Left kidney (tissue), 8 donors: ENCODE measurements around the gene CHI3L1. TPM values are rescaled to one million over a fixed set of nuclear protein-coding genes. Genes with fewer than 3 reads are reported as not detected.
"Not testable (repeated sequence)": the region's sequence is repeated elsewhere in the genome, so short reads cannot be mapped to it uniquely, and the experiment has no call there.

ENCODE experiments used
- DNase-seq: peaks from one replicate; pipeline ENCODE4 v3.0.0-alpha.2; 2013
- long read RNA-seq, 8 donors: transcript quantifications; one replicate each; lab custom pipeline, GENCODE V29; 2026
- polyA plus RNA-seq: library from polyadenylated mRNA; unstranded; fragments of 120-200 nt; gene quantifications from one replicate; pipeline ENCODE4 v1.2.1, GENCODE V29; 2013; ENCODE audit not compliant: insufficient read length

The CHI3L1 gene
- polyA plus RNA-seq = 7.4 TPM
- long read RNA-seq, donor 1, transcript CHI3L1-201 (10 exons, 1,792 nt) = major isoform, 5 of 5 reads
- long read RNA-seq, donor 1, partial matches to known transcripts = 0 of 5 reads
- long read RNA-seq, donor 1, other reads (novel, unspliced or antisense) = 0 of 5 reads
- long read RNA-seq, donor 2 = 0 reads
- long read RNA-seq, donor 3, partial matches to known transcripts = 0 of 3 reads
- long read RNA-seq, donor 3, other reads (novel, unspliced or antisense) = 0 of 3 reads
- long read RNA-seq, donor 4 = 0 reads
- long read RNA-seq, donor 5, partial matches to known transcripts = 0 of 3 reads
- long read RNA-seq, donor 5, other reads (novel, unspliced or antisense) = 0 of 3 reads
- long read RNA-seq, donor 6 = 0 reads
- long read RNA-seq, donor 7, partial matches to known transcripts = 0 of 3 reads
- long read RNA-seq, donor 7, other reads (novel, unspliced or antisense) = 0 of 3 reads
- long read RNA-seq, donor 8 = 0 reads

- DNase-seq = no peak
Observed at GRCh38 chr1:203186446-203187303, at the start of gene CHI3L1. TSS of gene CHI3L1 (minus strand) at chr1:203186704. CDS start at chr1:203186623, 81 bp downstream.

GRCh38 chr1:203234901-203235300 is 48.4 kb upstream of the CHI3L1 start:
- not testable (repeated sequence) for DNase-seq

GRCh38 chr1:203229471-203230135 is 43.1 kb upstream of the CHI3L1 start, which contains the start of gene CHIT1:
TSS of gene CHIT1 (minus strand) at chr1:203229673. CDS start at chr1:203229636, 37 bp downstream.
- no peak for DNase-seq

- no peak for DNase-seq
Observed at GRCh38 chr1:203228670-203229069, 42.2 kb upstream of the CHI3L1 start.

GRCh38 chr1:203227371-203228083 is 41.0 kb upstream of the CHI3L1 start:
- no peak for DNase-seq

- no peak for DNase-seq
Observed at GRCh38 chr1:203225071-203225470, 38.6 kb upstream of the CHI3L1 start.

- no peak for DNase-seq
Observed at GRCh38 chr1:203223012-203223775, 36.7 kb upstream of the CHI3L1 start.

- DNase-seq = no peak
Observed at GRCh38 chr1:203219934-203220333, 33.4 kb upstream of the CHI3L1 start.

GRCh38 chr1:203219171-203219570 is 32.7 kb upstream of the CHI3L1 start:
- DNase-seq = no peak

- no peak for DNase-seq
Observed at GRCh38 chr1:203217668-203218067, 31.2 kb upstream of the CHI3L1 start.

GRCh38 chr1:203217139-203217655 is 30.7 kb upstream of the CHI3L1 start:
- no peak for DNase-seq

GRCh38 chr1:203216274-203217138 is 30.0 kb upstream of the CHI3L1 start:
- peak; percentile 82 for DNase-seq

- DNase-seq = no peak
Observed at GRCh38 chr1:203215573-203215972, 29.1 kb upstream of the CHI3L1 start.

GRCh38 chr1:203214871-203215270 is 28.4 kb upstream of the CHI3L1 start:
- no peak for DNase-seq

- DNase-seq = no peak
Observed at GRCh38 chr1:203213126-203213525, 26.6 kb upstream of the CHI3L1 start.

- no peak for DNase-seq
Observed at GRCh38 chr1:203211812-203212211, 25.3 kb upstream of the CHI3L1 start.

- DNase-seq = no peak
Observed at GRCh38 chr1:203210988-203211387, 24.5 kb upstream of the CHI3L1 start.

GRCh38 chr1:203210350-203210749 is 23.8 kb upstream of the CHI3L1 start:
- DNase-seq = no peak

GRCh38 chr1:203208181-203208580 is 21.7 kb upstream of the CHI3L1 start:
- no peak for DNase-seq
